NCI-H2107 treated with DMSO at 0.1 percent for 48 hours (cell line): ENCODE measurements around the gene SPIB.

Experiments
- DNase-seq: peaks from one replicate; lab custom pipeline; 2025; ENCODE audit not compliant: unreplicated experiment; lab: John Stamatoyannopoulos, UW

Gene SPIB

DNA sequence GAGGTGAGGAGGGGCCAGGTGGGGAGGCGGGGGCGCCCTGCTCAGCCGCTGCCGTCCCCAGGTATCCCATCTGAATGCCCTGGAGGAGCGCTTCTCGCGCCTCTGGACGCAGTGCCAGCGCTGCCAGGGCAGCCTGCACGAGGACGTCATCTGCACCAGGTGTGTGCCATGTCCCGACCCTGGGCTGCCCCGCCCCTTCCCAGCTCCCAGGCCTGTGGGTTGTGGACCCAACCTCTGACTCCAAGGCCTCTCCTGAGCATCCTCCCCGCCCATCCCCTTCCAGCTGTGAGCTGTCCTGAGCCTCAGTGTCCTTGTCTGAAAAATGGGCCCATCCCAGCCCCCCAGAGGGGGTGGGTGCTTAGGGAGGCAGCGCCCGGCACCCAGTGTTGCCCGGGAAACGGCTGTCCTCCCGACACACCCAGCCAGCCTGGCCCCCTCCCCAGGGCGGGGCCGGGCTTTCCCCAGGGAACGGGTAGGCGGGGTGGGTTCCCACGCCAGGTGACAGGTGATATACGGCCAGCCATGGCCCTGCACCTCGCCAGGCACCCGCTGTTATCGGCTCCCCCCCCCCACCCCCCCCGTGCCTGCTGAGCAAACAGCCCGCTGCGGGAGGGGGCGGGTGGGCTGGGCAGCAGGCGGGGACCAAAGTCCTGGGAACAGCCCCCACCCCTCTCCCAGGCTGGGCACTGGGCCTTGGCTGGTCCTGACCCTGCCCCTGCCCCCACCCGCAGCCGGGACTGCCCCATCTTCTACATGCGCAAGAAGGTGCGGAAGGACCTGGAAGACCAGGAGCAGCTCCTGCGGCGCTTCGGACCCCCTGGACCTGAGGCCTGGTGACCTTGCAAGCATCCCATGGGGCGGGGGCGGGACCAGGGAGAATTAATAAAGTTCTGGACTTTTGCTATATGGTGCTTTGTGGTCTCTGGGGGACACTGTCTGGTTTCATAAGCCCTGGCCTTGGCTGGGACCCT lies 1.3 kb upstream of the SPIB start:
- DNase-seq = no peak

DNA sequence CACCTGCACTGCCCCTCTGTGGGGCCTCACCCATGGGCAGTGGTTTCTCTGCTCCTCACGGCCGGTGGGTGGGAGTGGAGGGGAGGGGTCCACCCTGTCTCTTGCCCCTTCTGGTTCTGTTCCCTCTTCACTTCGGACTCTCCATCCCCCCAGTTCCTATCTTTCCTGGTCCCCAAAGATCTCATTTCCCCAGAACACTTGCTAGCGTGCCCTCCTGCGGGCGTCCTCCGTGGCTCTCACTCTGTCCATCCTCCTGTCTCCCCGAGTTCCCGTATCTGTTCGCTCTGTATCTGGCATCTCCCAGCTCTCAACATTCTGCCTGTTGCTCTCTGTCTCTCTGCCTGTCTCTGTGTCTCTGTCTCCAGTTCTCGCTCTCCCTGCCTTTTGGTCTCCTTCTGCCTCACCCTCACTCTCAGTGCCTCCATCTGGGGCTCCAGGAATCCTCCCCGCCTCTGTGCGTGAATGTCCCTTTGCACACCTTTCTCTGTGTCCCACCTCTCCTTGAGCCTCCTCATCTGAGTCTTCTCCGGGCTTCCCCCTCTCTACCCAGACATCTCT lies 363 bp downstream of the SPIB start:
- no peak for DNase-seq

DNA sequence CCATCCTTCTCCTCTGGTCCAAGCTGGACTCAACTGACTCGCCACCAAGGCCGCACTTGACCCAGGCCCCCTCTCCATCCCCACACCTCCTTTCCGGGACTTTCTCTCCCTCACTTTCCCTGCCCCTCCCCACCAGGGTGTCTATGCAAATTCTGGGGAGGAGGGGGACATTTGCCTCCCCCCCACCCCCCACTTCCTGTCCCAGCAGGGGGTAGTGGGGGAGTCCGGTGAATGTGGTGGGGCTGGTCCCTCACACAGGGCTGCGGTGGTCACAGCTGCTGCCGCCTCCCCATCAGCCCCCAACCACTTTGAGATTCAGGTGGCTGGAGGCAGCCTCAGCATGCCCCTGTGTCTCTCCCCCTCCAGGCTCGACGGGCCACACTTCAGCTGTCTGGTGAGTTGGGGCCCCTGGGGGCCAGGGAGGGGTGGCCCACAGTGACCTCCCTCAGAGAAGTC lies 870 bp downstream of the SPIB start:
- DNase-seq = no peak

DNA sequence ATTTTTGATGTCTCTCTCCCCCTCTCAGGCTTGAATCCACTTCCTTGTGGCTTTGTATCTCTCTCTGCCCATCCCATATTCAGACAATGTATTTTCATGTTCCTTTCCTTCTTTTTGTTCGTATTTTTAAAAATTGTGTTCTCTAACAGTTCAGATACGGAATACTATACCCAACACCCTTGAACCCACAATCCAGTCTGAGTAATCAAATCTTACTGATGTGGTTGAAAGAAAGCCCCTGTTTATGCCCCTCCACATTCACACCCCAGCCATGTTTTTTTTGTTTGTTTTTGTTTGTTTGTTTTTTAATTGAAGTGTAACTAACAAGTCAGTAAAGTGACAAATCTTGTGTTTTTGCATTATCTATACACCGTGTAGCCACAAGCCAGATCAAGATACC lies 1.4 kb downstream of the SPIB start:
- DNase-seq = no peak

DNA sequence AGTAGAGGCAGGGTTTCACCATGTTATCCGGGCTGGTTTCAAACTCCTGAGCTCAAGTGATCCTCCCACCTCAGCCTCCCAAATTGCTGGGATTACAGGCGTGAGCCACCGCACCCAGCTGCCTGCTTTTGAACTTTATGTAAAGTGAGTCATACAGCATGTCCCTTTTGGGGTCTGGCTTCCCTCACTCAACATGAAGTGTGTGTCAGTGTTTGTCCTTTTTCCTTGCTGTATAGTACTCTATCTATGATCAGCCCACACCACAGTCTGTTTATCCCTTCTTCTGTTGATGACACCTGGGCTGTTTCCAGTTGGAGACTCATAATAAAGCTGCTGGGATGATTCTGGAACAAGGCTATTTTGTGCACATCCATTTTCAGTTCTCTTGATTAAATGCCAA lies 2.1 kb downstream of the SPIB start:
- no peak for DNase-seq

DNA sequence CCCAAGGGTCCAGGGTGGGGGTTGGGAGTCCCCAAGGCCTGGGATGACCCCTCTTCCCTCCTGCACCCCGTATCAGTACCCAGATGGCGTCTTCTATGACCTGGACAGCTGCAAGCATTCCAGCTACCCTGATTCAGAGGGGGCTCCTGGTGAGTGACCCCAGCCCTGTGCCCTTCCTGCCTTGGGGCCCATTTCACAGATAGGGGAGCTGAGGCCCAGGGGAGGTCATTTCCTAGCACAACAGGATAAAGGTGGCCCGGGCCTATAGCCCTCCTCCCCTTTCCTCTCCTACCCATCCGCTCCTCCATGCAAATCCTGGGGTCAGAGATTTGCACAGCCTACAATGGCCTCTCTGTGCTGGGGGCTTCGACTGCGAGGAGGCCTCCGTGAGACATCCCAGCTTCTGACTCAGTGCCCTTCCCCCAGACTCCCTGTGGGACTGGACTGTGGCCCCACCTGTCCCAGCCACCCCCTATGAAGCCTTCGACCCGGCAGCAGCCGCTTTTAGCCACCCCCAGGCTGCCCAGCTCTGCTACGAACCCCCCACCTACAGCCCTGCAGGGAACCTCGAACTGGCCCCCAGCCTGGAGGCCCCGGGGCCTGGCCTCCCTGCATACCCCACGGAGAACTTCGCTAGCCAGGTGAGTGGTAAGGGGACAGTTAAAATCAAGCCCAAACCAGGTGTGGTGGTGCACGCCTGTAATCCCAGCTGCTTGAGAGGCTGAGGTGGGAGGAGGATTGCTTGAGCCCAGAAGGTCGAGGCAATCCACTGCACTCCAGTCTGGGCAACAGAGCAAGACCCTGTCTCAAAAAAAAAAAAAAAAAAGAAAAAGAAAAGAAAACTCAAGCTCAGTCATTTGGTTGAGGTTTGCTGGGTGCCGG lies 3.9 kb downstream of the SPIB start:
- no peak for DNase-seq

DNA sequence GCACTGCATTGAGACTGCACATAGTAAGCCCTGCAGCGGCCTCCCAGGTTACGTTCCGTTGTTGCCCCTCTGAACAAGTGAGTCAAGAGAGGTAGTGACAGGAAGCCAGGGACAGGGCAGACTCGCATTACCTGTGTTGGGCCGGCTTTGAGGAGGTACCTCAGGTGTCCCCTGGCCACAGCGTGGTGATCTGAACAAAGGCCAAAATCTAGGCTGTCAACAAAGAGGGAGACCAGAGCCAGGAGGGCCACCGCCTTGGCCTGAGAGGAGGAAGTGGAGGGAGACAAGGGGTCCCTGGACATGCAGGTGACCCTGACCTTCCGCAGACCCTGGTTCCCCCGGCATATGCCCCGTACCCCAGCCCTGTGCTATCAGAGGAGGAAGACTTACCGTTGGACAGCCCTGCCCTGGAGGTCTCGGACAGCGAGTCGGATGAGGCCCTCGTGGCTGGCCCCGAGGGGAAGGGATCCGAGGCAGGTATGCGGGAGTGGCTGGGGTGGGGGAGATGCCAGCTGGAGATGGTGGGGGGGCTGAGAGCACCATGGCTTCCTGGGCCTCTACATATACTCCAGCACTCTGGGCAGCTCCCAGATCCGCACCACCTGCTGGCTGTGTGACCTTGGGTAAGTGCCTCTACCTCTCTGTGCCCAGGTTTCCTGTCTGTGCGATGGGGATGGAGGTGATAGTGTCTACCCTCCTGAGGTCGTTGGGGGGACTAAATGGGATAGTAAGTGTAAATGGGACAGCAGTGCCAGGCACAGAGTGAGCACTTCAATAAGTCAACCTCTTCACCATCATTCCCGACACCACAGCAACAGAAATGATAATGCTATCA lies 4.8 kb downstream of the SPIB start:
- no peak for DNase-seq

DNA sequence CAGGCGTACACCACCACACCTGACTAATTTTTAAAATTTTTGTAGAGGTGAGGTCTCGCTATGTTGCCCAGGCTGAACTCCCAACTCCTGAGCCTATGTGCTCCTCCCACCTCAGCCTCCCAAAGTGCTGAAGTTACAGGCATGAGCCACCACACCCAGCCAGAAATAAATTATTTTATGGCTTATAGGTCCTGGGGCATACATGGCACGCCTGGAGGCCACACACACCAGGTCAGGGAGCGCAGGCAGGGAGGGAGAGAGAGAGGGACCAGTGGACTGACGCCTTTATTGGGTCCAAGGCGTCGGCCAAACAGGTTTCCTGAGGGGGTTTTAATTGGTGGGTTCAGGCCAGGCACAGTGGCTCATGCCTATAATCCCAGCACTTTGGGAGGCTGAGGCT lies 6.8 kb downstream of the SPIB start:
- DNase-seq = no peak

DNA sequence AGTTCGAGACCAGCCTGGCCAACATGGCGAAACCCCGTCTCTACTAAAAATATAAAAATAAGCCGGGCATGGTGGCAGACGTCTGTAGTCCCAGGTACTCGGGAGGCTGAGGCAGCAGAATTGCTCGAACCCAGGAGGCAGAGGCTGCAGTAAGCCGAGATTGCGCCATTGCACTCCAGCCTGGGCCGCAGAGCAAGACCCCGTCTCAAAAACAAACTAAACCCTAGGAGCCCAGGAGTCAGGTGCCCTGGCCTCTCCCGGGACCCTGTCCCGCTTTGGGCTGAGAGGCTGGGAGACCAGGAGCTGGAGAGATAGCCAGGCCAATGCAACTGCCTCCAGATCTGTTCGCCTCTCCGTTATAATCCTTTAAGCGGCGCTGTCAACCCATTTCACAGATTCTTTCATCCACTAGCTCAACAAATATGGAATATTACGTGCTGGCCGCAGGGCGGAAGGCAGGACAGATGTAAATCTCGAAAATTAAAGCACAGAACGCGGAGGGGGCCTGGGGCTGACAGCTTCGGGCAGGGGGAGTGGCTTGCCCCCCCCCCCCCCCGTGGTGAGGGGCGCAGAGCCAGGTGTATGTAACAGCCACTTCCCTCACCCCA lies 8.7 kb downstream of the SPIB start:
- DNase-seq = no peak

DNA sequence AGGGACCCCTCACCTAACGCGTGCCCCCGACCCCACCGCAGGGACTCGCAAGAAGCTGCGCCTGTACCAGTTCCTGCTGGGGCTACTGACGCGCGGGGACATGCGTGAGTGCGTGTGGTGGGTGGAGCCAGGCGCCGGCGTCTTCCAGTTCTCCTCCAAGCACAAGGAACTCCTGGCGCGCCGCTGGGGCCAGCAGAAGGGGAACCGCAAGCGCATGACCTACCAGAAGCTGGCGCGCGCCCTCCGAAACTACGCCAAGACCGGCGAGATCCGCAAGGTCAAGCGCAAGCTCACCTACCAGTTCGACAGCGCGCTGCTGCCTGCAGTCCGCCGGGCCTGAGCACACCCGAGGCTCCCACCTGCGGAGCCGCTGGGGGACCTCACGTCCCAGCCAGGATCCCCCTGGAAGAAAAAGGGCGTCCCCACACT lies 9.3 kb downstream of the SPIB start:
- no peak for DNase-seq

DNA sequence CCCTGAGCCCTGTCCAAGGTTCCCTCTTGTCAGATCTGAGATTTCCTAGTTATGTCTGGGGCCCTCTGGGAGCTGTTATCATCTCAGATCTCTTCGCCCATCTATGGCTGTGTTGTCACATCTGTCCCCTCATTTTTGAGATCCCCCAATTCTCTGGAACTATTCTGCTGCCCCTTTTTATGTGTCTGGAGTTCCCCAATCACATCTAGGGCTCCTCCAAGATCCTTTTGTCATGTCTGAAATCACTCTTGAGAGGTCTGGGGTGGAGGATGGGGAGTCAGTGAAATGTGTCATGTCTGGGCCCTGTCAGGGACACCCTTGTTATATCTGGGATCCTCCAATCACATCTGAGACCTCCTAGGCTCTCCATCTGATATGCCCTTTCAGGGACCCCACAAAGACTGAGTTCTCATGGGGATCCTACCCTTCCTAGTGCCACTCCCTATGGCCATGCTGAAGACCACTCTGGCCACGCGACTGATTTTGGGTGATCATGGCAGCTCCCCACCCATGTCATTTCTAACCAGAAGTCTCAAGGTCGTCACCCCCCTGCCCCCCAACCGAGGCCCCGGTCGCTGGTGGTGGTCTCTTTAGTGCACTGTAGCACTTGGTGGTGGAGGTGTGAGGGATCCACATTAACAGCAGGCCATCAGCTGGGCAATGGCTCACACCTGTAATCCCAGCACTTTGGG lies 10.2 kb downstream of the SPIB start:
- no peak for DNase-seq

DNA sequence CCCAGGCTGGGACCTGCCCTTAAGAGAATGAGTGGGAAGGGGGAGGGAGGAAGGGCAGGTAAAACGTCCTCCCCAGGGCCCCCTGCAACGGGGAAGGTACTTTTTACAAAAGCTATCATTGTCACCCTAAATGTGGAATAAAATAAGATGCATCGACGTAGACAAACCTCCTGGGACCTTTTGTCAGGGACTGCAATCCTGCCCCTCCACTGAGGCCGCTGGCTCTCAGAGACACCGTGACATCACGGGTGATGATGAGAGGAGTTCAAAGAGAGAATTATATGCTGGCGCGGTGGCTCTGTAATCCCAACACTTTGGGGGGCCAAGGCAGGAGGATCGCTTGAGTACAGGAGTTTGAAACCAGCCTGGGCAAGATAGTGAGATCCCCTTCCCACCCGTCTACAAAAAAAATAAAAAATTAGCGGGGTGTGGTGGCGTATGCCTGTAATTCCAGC lies 12.2 kb downstream of the SPIB start:
- no peak for DNase-seq

DNA sequence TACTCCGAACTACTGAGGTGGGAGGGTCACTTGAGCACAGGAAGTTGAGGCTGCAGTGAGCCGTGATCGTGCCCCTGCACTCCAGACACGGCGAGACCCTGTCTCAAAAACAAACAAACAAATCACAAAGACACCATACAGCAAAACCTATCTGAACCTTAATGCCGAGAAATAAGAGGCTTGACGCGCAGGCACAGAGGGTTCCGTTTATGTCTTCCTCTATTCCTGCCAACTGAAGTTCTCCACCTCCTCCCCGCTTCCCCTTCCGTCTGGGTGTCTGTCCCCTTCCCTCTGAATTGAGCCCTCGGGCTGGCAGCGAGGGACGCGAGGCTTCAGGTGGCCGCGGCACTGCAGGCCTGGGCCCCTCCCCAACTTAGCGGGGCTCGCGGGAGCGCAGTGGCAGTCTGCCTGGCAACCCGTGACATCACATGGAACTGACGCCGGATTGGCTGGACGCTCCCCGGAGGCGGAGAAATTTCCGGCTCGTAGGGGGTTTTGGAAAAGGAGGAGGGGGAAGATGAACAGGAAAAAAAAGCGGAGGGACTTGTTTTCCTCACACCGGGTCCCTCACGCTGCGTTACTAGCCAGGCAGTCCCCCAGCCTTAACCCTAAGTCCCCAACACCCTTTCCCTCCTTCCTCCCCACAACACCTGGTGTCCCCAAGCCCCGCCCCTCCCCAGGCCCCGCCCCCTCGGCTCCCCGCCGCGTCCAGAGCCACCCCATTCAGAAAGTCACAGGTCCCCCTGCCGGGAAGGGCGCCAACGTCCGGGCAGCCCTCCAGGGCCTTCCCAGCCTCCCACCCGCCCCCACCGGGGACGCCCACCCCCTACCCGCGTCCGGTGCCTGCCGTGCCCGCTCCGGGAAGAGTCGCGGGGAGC lies 12.8 kb downstream of the SPIB start:
- DNase-seq = peak; percentile 65

DNA sequence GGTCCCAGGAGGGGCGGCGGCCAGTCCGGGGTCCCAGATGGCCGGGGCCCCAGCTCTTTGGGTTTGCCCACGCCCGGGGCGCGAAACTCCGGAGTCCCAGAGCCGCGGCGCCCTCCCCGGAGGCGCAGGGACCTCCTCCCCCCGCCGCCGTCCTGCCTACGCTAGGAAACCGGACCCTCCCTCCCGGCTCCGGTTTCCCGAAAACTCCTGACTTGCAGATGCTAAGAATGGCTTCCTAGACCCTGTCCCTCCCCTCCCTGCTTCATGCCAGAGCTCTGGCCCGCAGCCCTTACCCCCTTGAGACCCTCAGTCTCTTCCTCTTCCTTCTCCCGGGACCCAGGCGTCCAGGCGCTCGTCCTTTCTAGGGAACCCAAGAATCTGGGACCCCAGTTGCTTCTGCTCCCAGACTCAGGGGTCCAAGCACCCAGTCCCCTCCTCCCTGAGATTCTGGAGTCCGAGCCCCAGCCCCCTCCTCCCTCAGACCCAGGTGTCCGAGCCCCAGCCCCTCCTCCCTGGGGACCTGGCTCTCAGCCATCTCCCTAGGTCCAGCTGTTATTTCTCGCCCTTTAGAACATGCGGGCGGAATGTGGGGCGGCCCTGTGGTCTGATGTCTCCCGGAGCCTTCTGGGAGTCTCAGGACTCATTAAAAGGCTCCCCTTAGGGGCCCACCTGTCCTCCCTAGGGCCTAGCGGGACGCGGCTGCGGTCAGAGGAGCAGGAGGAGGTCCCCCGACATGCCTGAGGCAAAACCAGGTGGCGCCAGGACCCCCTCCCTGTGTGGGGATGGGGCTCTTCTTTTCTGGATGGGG lies 13.7 kb downstream of the SPIB start, which contains the start of gene MYBPC2:
MYBPC2 (plus strand) TSS at position 672 of the 808 bp plus-strand sequence; CDS start at position 734, 62 bp downstream.
- peak; percentile 21 for DNase-seq

DNA sequence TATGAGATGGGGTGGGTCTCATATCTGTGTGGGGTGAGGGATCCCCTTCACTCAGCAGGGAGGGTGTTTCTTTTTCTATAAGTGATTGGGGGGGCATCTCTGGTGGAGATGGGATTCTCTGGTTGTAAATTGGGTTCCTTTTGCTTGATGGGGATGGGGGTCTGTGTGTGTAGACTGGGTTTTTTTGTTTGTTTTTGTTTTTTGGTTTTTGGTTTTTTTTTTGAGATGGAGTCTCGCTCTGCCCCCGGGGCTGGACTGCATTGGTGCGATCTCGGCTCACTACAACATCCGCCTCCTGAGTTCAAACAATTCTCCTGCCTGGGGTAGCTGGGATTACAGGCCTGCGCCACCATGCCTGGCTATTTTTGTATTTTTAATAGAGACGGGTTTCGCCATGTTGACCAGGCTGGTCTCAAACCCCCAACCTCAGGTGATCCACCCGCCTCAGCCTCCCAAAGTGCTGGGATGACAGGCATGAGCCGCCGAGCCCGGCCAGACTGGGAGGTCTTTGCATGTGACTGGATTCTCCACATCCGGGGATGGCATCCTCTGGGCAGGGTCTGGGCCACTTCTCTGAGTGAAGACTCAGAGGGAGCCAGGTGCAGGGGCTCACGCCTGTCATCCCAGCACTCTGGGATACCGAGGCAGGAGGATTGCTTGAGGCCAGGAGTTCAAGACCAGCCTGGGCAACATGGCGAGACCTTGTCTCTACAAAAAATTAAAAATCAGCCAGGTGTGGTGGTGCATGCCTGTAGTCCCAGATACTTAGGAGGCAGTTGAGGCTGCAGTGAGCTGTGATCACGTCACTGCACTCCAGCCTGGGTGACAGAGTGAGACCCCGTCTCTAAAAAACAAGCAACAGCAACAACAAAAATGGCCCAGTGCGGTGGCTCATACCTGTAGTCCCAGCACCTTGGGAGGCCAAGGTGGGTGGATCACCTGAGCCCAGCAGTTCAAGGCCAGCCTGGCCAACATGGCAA lies 14.8 kb downstream of the SPIB start:
- no peak for DNase-seq

DNA sequence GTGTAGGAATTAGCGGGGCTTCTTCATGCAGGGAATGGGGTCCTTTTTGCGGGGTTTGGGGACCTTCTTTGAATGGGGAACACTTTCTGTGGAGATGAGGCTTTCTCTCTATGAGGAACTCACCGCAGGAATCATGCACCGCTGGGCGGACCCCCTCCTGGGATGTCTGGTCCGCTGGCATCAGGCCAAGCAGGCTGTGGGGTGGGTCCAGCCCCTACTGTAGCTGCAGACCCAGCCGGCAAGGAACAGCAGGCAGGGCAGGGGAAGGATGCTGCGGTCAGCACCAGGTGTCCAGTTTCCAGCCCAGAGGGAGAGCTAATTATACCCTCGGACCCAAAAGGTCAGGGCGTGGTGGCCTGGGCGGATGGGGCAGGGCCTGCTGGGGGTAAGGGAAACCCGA lies 15.8 kb downstream of the SPIB start:
- DNase-seq = no peak
